OCI-LY7 (cell line): ENCODE data around the gene TRIM59. TPM values are rescaled to one million over a fixed set of nuclear protein-coding genes. Genes with fewer than 3 reads are reported as not detected.

Experiments used
- BruUV-seq: library from RNA; stranded (reverse); fragments of 400-500 nt; replicated peaks from 2 replicates; lab custom pipeline; 2021; lab: Mats Ljungman, UMichigan
- CTCF ChIA-PET: fragments of 300-600 bp; sonication (Branson Sonifier 250); formaldehyde crosslinking; loops from one replicate; lab custom pipeline; 2022; ENCODE audit warnings: antibody characterized with exemption; ENCODE audit not compliant: unreplicated experiment; lab: Charles Lee
- POLR2A ChIA-PET: fragments of 300-600 bp; sonication (Branson Sonifier 250); formaldehyde crosslinking; loops from one replicate; lab custom pipeline; 2022; ENCODE audit warnings: antibody characterized with exemption; lab: Charles Lee
- DNase-seq: peaks from one replicate; pipeline ENCODE4 v3.0.0-alpha.2; 2015; ENCODE audit warnings: low spot score
- H2AFZ ChIP-seq: fragments of 200-600 bp; sonication (generic), shearing (Covaris generic); 2 replicates; pipeline ENCODE4 v1.6.1; 2014; ENCODE audit warnings: mild to moderate bottlenecking, antibody characterized with exemption, low read length, moderate library complexity
- H3K27ac ChIP-seq: fragments of 200-600 bp; sonication (generic); 2 replicates; pipeline ENCODE4 v1.5.1; 2014; ENCODE audit warnings: mixed run types, low read depth, mild to moderate bottlenecking, moderate library complexity, low read length, inconsistent platforms; ENCODE audit not compliant: poor library complexity, severe bottlenecking
- H3K36me3 ChIP-seq: fragments of 200-600 bp; sonication (generic); 2 replicates; pipeline ENCODE4 v1.6.1; 2014; ENCODE audit warnings: mild to moderate bottlenecking, antibody characterized with exemption, low read length, moderate library complexity, mixed read lengths; ENCODE audit not compliant: insufficient read depth
- H3K4me1 ChIP-seq: fragments of 200-600 bp; sonication (generic); 2 replicates; pipeline ENCODE4 v1.5.1; 2014; ENCODE audit warnings: mild to moderate bottlenecking, low read length; ENCODE audit not compliant: insufficient read depth, poor library complexity, severe bottlenecking
- H3K4me2 ChIP-seq: fragments of 200-600 bp; sonication (generic); 2 replicates; pipeline ENCODE4 v1.6.1; 2014; ENCODE audit warnings: mild to moderate bottlenecking, low read length
- H3K4me3 ChIP-seq: fragments of 200-600 bp; sonication (generic); 2 replicates; pipeline ENCODE4 v1.5.1; 2014; ENCODE audit warnings: mild to moderate bottlenecking, low read depth, low read length; ENCODE audit not compliant: poor library complexity, severe bottlenecking
- H3K79me2 ChIP-seq: fragments of 200-600 bp; sonication (generic); 2 replicates; pipeline ENCODE4 v1.6.1; 2016; ENCODE audit warnings: low read depth, mild to moderate bottlenecking, low read length, moderate library complexity, mixed read lengths; ENCODE audit not compliant: insufficient read depth
- H3K9me2 ChIP-seq: fragments of 200-600 bp; sonication (generic); 2 replicates; pipeline ENCODE4 v1.6.1; 2016; ENCODE audit warnings: mild to moderate bottlenecking, low read length, mixed read lengths; ENCODE audit not compliant: insufficient read depth
- H3K9me3 ChIP-seq: fragments of 200-600 bp; sonication (generic); 2 replicates; pipeline ENCODE4 v1.6.1; 2014; ENCODE audit warnings: mild to moderate bottlenecking, mixed run types, low read length, mixed read lengths
- H4K20me1 ChIP-seq: fragments of 200-600 bp; sonication (generic); 2 replicates; pipeline ENCODE4 v1.6.1; 2014; ENCODE audit warnings: mild to moderate bottlenecking, antibody characterized with exemption, low read length, moderate library complexity, mixed read lengths; ENCODE audit not compliant: insufficient read depth
- EZH2phosphoT487 ChIP-seq: fragments of 200-600 bp; sonication (generic); IDR thresholded peaks from 2 replicates; pipeline ENCODE4 v1.6.1; 2018; ENCODE audit warnings: low read depth, borderline replicate concordance, mild to moderate bottlenecking, mixed run types, antibody characterized with exemption, low read length, moderate library complexity, mixed read lengths
- intact Hi-C: fragments of 100-400 bp; cut with micrococcal nuclease; formaldehyde crosslinking; loops from one replicate; pipeline ENCODE4 v1.10.0; 2022; ENCODE audit not compliant: unreplicated experiment
- total RNA-seq, 2 experiments: library from RNA; depleted of rRNA in 1 of 2; stranded (reverse); fragments of >200 nt in 1 of 2; shearing (Covaris generic) in 1 of 2; gene quantifications; 2 replicates each; pipeline ENCODE4 v1.2.3, GENCODE V29; 2014 to 2022
- TF ChIP-seq, protein P1 (sequence below): fragments of 200-600 bp; sonication (generic); conservative IDR thresholded peaks from 2 replicates; pipeline ENCODE4 v1.5.1; 2014; ENCODE audit warnings: mild to moderate bottlenecking, antibody characterized with exemption, low read length, moderate library complexity, mixed read lengths

TRIM59 gene
- total RNA-seq, 2 experiments from 2014 or later = 28.7 to 46.9 TPM

DNA sequence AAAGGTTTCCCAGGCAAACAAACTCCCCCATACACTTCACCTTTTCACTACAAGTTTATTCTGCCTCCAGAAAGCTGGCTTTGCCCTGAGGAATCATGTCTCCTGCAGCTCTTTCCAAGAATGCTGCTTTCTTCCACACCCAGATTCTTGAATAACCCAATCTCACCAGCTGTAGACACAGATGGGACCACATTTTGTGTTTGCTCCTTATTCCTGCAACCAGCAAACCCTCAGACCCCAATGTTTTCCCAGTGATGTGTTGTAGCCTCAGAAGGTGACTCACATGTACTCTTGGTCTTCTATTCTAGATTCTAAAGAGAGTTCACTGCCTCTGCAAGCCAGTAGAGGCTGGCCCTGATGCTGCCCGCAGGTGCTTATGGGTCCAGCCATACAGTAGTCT lies 23.6 kb upstream of the TRIM59 start:
- DNase-seq = no peak
- no peak overlapping the region for H3K4me3 ChIP-seq
- H3K9me3 ChIP-seq = 0 out of 2 replicates have a peak, but pooled peaks cover 5% of the 10 kb centered on the region
- CTCF ChIA-PET = no interaction called here
- no peaks in the 10 kb centered on the region for H4K20me1 ChIP-seq
- H3K36me3 ChIP-seq = no peaks in the 10 kb centered on the region
- H3K79me2 ChIP-seq = no peaks in the 10 kb centered on the region
- H3K27ac ChIP-seq = no peak overlapping the region
- no TSS peak for BruUV-seq
- H2AFZ ChIP-seq = no peak overlapping the region
- intact Hi-C loops = no loop called here
- H3K4me2 ChIP-seq = no peak overlapping the region
- POLR2A ChIA-PET = interaction anchor here (0.7 kb wide), 1 partner anchor 20 kb away, joined by 3 read pairs; no protein-coding TSS in a partner anchor
- no peaks in the 10 kb centered on the region for H3K9me2 ChIP-seq
- TF ChIP-seq EZH2phosphoT487 = no peak
- TF ChIP-seq, protein P1, sequence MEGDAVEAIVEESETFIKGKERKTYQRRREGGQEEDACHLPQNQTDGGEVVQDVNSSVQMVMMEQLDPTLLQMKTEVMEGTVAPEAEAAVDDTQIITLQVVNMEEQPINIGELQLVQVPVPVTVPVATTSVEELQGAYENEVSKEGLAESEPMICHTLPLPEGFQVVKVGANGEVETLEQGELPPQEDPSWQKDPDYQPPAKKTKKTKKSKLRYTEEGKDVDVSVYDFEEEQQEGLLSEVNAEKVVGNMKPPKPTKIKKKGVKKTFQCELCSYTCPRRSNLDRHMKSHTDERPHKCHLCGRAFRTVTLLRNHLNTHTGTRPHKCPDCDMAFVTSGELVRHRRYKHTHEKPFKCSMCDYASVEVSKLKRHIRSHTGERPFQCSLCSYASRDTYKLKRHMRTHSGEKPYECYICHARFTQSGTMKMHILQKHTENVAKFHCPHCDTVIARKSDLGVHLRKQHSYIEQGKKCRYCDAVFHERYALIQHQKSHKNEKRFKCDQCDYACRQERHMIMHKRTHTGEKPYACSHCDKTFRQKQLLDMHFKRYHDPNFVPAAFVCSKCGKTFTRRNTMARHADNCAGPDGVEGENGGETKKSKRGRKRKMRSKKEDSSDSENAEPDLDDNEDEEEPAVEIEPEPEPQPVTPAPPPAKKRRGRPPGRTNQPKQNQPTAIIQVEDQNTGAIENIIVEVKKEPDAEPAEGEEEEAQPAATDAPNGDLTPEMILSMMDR = no peak
- no peaks in the 10 kb centered on the region for H3K4me1 ChIP-seq

DNA sequence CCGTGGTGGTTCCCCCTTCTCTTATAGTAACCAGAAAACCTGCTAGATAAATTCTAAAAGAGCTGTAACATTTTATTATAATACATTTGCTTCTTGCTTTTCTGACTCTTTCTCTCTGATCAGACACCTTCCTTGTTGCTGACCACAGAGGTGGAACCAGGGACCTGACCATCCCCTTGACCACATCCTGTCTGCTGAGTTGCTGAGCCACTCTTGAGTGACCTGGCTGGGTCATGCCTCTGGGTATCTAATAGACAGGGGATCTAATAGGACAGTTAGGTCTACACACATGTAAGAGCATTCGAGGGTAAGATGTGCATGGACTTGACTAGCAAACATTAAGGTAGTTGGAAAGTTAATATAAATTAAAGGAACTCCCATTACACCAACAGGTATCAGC lies 22.8 kb upstream of the TRIM59 start:
- intact Hi-C loops = no loop called here
- Histone ChIP-seq H2AFZ (no peak overlapping the region), H3K4me1 (no peaks in the 10 kb centered on the region), H3K9me3 (0 out of 2 replicates have a peak, but pooled peaks cover 5% of the 10 kb centered on the region), H4K20me1 (no peaks in the 10 kb centered on the region), H3K4me2 (no peak overlapping the region), H3K36me3 (no peaks in the 10 kb centered on the region), H3K4me3 (no peak overlapping the region), H3K79me2 (no peaks in the 10 kb centered on the region), H3K9me2 (no peaks in the 10 kb centered on the region), H3K27ac (no peak overlapping the region)
- no TSS peak for BruUV-seq
- CTCF ChIA-PET = no interaction called here
- TF ChIP-seq EZH2phosphoT487 = no peak
- TF ChIP-seq, protein P1 = no peak
- POLR2A ChIA-PET = interaction anchor here (0.6 kb wide), 1 partner anchor 58 kb away, joined by 6 read pairs; no protein-coding TSS in a partner anchor
- no peak for DNase-seq

DNA sequence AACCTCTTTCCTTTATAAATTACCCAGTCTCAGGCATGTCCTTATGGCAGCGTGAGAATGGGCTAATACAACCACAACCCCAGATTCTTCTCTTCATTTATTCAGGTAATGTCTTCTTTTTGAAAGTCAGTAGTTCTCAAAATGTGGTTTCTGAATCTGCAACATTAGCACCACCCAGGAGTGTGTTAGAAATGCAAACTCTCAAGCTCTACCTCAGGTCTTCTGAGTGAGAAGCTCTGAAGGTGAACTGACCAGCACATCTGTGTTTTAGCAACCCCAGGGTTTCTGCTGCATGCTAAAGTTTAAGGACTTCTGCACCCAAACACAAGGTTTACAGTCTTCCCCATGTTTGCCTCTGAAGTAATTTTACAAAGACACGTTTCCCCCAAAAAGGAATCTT lies 22.3 kb upstream of the TRIM59 start:
- Histone ChIP-seq H3K4me2 (no peak overlapping the region), H2AFZ (no peak overlapping the region), H4K20me1 (no peaks in the 10 kb centered on the region), H3K9me3 (0 out of 2 replicates have a peak, but pooled peaks cover 5% of the 10 kb centered on the region), H3K4me3 (no peak overlapping the region), H3K27ac (no peak overlapping the region), H3K9me2 (no peaks in the 10 kb centered on the region), H3K4me1 (no peaks in the 10 kb centered on the region), H3K79me2 (no peaks in the 10 kb centered on the region), H3K36me3 (no peaks in the 10 kb centered on the region)
- TF ChIP-seq, protein P1 = no peak
- no peak for TF ChIP-seq EZH2phosphoT487
- DNase-seq = no peak
- intact Hi-C loops = no loop called here
- ChIA-PET POLR2A (interaction anchor here (0.6 kb wide), 1 partner anchor 58 kb away, joined by 6 read pairs; no protein-coding TSS in a partner anchor), CTCF (no interaction called here)
- no TSS peak for BruUV-seq
